Measurements from ENCODE around the gene LY6G5B.
"Not testable (repeated sequence)": the region's sequence is repeated elsewhere in the genome, so short reads cannot be mapped to it uniquely, and the experiment has no call there.

DNA sequence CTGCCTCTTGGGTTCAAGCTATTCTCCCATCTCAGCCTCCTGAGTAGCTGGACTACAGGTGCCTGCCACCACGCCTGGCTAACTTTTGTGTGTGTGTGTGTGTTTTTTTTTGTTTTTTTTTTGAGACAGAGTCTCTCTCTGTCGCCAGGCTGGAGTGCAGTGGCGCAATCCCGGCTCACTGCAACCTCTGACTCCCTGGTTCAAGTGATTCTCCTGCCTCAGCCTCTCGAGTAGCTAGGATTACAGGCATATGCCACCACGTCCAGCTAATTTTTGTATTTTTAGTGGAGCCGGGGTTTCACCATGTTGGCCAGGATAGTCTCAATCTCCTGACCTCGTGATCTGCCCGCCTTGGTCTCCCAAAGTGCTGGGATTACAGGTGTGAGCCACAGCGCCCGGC is 39.4 kb downstream of the LY6G5B start:
- not testable (repeated sequence) for TF ChIP-seq POLR2A (IDR thresholded peaks at IDR 0.05)
- TF ChIP-seq, protein P1, sequence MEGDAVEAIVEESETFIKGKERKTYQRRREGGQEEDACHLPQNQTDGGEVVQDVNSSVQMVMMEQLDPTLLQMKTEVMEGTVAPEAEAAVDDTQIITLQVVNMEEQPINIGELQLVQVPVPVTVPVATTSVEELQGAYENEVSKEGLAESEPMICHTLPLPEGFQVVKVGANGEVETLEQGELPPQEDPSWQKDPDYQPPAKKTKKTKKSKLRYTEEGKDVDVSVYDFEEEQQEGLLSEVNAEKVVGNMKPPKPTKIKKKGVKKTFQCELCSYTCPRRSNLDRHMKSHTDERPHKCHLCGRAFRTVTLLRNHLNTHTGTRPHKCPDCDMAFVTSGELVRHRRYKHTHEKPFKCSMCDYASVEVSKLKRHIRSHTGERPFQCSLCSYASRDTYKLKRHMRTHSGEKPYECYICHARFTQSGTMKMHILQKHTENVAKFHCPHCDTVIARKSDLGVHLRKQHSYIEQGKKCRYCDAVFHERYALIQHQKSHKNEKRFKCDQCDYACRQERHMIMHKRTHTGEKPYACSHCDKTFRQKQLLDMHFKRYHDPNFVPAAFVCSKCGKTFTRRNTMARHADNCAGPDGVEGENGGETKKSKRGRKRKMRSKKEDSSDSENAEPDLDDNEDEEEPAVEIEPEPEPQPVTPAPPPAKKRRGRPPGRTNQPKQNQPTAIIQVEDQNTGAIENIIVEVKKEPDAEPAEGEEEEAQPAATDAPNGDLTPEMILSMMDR (IDR thresholded peaks at IDR 0.05): not testable (repeated sequence)
